GM21619 (cell line): ENCODE results near the gene AGXT2.
"Not testable (repeated sequence)": the region's sequence is repeated elsewhere in the genome, so short reads cannot be mapped to it uniquely, and the experiment has no call there.

Experiments used
- ATAC-seq: cut with Tn5 transposase; IDR thresholded peaks from one replicate; pipeline ENCODE4 v1.9.1; 2021; ENCODE audit not compliant: unreplicated experiment

Gene AGXT2

DNA sequence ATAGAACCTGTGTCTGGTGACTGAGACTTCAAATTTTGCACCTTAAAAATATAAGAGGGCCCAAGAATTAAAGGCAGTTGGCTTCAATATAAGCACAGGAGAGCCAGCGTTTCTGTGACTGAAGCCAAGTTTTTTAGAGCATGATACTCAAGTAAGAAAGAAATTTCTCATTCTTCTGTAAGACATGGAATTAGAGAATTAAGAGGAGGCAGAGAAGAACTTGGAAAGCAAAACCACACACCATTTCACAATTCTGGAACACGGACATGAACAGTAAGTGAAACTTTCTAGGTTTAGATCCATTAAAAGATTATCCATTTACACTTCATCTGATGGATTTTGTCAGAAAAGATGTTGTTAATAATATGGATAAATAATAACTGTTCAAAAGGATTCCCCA is 8.9 kb upstream of the AGXT2 start:
- ATAC-seq: no peak

DNA sequence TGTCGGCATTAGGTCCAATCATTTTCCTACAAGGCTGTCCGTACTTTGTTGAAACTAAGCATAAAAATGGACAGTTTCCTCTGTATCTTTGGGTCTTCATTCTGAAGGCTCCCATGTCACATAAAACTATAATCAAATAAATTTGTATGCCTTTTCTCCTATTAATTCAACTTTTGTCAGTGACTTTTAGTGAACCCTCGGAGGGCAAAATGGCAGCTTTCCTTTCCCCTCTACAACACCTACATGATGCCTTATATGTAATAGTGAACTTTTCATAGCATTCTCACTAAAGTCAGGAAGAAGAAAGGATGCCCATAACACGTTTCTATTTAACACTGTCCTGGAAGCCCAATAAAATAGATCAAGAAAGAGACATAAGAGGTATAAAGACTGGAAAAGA is 5.1 kb upstream of the AGXT2 start:
- ATAC-seq: no peak

DNA sequence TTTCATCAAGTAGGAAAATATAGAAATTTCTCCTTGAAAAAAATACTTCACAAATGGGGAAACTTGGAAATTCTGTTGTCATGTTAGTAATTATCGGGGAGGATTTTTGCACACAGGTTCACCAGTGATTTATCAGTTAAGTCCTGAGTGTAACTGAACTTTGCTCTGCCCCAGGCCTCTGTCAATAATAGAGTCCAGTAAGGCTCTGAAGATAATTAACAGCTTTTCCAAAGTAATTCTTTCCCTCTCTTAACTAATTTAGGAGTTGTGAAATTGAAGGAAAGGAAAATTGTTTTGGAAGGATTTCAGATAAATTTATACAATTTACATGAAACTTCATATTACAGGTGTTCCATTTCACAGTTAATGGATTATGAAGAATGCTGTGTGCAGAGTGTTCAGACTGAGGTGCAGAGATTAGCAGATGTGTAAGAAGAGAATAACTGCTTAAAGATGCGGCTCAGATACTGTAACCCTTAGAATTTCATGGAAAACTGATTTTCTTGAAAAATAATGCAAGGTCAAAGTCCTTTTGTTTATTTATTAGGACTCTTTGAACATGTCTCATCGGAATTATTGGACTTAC is 2.9 kb upstream of the AGXT2 start:
- no peak for ATAC-seq

DNA sequence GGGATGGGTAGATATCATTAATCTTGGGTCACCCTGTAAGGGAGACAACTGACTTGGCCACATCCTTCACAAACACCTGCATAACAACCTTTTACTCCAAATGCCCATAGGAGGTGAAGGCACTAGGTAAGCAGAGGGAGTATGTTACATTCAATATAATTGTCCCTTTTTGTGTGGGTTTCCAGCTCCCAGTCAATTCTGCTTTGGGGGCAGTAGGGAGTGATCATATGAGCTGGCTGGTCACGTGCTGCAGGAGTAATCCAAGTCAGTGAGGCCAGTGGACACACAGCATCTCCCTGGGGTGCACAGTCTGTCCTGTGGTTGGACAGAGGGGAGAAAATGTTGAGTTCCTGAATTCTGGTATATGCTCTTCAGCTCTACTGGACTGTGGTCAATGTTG is 1.2 kb upstream of the AGXT2 start:
- ATAC-seq: no peak

DNA sequence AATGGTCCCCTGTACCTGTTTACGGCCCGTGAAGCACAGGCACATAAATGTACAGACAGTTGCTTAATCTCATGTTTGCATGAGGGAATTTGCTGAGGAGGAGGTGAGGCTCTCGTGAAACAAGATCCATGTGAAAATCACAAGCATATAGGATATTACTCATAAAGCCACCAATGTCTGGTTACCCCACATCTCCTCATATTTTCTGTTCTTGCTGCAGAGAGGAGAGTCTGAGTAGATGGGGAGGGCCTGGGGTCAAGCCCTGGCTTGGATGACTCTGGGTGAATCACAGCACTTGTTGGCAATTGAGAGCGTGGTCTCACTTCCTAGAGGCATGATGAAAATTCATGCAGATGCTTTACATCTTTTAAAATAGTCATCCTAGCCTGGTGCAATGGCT is 975 bp downstream of the AGXT2 start:
- no peak for ATAC-seq

DNA sequence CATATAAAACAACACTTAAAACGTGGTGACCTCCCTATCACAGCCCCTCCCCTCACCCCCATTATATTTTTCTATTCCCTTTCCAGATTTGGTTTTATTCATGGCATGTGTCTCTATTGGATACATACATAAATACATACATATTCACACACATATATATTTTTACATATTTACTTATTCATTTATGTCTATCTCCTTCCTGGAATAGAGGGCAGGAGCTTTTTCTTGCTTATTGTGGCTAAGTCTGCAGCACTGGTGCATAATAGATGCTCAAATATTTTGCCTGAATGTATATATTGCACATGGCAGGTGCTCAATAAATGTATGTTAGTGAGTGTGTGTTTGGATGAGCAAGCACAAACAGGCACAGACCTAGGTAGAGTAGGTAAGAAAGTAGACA is 2.5 kb downstream of the AGXT2 start:
- no peak for ATAC-seq

DNA sequence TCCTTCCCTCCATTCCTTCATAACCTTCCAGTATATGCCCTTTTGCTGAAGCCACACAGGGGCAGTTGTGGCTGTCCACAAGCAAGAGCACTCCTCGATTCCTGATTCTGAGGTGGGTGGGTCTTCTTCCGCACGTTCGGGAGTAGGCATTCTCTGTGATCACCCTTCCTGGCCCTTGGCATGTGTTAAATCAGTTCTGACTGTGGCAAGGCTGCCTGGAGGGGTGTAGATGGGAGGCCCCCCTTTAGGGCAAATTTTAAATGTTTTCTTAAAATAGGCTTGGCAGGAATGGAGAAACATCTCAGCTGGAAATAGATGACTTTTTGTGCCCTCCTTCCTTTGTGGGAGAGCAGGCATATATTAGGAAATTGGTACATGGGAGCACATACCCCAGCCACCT is 3.1 kb downstream of the AGXT2 start:
- no peak for ATAC-seq

DNA sequence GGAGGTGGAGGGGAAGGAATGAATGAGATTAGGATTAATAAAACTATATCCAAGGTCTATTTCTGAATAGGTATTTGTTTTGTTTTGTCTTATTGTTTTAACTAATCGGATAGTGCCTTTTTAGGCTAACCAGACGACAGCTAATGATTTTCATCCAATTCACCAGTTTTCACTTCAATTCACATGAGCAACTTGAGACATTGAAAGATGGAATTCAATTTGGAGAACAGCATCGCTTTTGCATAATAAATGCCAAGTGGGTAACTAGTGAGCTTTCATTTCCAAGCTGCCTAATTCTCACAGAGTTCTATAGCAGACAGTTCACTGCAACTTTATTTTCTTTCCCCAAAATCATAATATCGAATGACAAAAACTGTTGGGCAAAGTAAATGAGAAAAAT is 5.0 kb downstream of the AGXT2 start:
- no peak for ATAC-seq

DNA sequence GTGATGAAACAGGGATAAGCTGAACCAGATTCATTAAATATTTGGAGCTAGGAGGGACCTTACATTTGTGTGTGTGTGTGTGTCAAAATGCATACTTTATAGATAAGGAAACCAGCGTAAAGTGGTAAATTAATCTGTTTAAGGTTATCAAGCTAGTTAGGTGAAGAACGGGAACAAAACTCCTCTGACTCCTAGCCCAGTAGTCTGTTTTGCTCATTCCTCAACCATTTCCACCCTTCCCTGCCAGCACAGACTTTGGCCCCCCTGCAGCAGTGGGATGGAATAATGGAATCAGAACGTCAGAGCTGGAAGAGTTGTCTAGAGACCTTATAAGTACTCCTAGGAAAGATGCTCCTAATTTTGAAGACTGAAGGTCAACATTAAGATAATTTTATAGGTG is 6.5 kb downstream of the AGXT2 start:
- ATAC-seq: no peak

DNA sequence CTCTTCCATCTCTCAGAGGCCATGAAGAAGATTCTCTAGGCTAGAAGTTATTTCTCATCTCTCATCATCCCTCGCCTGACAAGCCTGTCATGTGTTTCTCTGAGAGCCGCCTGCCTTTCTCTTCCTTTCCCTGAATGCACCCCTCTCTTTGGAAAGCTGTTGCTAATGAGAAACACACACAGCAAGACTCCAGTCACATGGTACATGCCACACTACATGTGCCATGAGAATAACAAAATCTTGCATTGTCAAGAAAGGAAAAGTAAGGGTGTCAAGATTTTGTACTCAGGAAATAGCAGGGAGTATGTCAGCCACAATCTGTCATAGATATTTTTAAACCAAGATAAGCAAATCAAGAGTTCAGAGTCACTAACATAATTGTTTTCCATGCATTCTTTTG is 8.9 kb downstream of the AGXT2 start:
- no peak for ATAC-seq

DNA sequence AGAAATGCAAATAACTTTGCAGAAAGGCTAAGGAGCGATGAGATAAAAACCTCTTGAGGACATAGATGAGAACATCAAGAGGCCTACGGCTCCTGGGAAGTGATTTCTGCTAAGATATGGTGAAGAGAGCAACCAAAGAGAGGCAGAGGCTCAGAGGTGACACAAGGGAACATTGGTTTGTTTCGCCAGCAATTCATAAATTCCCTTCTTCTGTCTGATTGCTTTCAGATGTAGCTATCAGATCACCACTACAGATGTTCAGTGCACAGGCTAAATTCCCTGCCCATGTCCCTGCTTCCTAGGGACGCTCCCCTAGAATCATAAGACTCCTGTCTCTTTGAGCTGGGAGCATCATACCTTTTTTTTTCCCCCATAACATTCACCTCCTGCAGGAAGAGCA is 11.2 kb downstream of the AGXT2 start:
- no peak for ATAC-seq

DNA sequence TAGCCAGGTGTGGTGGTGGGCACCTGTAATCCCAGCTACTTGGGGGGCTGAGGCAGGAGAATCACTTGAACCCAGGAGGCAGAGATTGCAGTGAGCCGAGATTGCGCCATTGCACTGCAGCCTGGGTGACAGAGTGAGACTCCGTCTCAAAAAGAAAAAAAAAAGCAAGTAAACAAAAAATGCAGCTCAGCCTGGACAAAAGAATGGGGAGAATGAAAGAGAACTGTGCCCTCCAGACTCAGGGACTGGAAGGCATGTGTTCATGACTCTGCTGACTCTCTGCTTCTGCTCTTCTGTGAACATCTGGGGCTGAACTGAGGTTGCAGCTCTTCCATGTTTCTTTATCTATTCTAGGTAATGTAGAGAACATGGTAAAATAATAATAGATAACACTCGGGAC is 11.8 kb downstream of the AGXT2 start:
- ATAC-seq: not testable (repeated sequence)

DNA sequence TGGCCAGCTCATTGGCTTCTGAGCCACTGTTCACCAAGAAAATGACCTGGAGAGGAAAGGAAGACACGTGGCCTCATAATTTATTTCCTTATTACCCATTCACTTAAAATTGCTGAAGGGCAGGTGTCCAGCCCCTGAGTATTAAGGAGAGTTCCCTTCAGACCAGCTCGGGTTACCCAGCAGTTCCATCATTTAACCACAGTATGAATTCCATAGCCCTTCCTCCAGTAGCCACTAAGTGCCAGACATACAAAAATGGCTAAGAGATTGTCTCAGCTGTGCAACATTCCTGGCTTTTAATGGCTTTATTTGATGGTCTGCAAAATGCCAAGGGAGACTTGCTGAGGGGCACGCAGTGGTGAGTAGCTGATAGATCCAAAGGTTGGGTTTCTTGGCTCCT is 12.5 kb downstream of the AGXT2 start:
- no peak for ATAC-seq

DNA sequence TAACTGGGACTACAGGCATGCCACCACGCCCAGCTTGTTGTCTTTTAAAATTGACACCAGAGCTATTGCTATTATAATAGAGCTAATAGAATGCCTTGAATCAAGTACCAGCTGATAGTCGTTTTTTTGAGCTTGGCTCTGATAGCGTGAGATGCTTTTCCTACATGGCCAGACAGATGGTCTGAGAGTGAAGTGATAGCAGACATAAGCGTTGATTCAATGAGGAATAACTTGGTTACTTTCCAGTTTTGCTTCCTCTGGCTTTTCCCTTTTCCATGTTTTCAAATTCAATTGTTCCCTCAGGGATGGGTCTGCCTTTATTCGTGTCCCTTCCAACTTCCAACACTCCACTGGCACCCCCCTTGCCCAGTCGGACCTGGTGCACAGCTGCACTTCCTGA is 15.4 kb downstream of the AGXT2 start:
- ATAC-seq: no peak

DNA sequence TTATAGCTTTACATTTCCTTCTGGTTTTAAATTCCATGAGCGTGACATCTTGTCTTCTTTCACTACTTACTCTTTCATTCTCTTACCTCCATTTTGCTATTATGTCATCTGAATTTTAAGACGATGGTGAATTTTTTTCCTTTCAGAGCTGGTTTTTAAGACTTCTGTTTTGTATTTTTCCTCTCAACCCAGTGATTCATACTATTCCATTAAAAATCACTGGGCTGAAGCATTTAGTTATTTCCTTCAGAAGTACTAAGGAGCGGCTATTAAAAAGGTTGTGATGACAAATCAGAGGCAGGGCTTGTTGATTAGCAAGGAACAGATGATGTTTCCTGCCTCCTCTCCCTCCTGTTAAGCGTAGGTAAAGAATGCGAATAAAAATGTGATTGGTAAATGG is 16.5 kb downstream of the AGXT2 start:
- no peak for ATAC-seq

DNA sequence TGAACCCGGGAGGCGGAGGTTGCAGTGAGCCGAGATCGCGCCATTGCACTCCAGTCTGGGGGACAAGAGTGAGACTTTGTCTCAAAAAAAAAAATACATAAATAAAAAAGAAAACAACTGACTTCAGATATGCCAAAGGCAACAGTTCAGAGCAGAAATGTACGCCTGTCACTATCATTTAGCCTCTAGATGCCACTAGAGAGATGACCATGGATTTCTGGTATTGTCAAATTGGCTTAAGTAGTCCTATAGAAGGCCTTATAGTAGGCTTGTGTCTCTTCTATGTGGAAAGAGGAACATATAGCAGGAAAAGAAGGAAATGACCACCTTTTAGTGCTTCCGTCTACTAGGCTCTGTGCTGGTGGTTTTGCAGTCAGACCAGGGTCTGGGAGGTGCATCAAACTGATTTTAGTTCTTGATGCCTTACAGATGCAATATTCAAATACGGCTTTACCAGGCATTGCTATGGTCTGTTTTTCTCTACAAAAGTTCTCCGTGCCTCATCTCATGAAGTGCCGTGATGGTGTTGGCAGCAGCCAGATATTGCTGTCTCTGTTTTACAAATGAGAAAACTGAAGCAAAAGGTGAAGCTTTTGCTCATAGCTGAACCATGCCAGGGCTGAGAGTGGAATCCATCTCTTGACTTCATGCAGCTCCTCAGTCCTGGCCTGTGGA is 17.2 kb downstream of the AGXT2 start:
- no peak for ATAC-seq

DNA sequence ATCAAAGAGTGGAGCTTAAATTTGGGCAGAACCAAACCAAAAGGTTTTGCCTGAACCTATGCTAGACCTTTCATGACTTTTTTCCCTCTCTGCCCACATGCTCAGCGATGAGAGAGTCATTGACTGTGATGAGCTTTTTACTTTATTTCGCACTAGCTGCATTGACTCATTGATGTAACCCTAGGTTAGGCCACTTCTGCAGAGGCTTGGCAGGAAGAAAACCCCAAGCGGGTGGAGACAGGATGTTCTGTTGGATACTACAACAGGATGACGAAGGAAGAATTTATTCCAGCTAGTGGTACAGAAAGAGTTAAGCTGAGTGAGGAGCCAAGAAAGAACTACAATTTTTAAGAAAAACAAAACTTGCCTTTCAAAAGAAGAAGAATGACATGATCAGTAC is 18.4 kb downstream of the AGXT2 start:
- no peak for ATAC-seq

DNA sequence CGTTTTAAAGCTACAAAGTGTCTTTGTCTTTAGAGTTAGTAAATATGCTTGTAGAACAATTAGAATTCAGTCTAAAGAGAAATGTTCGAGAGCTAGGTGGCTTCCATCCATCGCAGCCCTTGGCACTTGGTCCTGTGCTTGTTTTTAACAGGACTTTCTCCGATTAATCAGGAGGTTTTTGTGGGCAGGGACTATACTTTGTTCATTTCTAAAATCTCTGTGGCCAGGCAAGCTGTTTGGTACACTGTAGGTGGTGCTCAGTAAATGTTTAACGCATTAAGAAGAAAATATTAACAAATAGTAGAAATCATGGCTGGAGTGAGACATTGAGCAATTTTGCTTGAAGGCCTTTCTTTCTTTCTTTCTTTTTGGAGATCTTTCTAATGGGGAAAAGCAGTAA is 20.8 kb downstream of the AGXT2 start:
- ATAC-seq: no peak

DNA sequence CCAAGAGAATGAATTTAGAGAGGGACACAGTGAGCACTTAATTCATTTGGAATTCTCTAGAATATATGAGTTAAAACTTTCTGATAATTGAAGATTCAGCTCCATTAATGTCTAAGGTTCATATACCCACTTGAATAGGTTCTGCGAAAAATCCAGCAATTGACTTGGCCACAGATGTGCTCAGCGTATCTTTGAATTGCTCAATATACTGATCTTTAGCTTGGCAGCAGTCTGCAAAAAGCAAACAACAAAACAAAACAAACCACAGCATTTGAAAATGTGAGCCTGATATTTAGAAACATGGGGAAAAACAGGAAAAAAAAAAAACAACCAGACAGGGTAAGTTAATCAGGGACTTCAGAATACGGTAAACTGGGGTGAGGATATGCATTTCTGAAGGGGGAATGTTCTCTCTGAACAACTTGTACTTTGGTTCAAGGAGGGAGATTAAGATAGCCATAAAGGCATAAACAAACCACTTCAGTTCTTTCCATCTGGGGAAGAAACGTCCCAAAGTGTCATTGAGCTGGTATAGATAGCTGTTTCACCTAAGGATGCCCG is 21.4 kb downstream of the AGXT2 start:
- no peak for ATAC-seq

DNA sequence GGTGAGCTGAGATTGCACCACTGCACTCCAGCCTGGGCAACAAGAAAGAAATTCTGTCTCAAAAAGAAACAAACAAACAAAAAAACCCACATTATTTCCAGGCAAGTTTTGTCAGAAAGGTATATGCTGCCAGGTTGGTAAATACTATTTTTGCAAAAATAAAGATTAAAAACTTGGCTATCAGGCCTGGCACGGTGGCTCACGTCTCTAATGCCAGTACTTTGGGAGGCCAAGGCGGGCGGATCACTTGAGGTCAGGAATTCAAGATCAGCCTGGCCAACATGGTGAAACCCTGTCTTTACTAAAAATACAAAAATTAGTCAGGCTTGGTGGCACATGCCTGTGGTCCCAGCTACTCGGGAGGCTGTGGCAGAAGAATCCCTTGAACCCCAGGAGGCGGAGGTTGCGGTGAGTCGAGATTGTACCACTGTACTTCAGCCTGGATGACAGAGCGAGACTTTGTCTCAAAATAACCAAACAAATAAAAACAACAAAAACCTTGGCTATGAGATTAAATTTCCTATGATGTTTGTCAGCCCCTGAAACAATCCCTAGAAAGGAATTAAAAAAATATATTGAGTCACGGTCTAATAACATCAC is 22.7 kb downstream of the AGXT2 start:
- no peak for ATAC-seq

DNA sequence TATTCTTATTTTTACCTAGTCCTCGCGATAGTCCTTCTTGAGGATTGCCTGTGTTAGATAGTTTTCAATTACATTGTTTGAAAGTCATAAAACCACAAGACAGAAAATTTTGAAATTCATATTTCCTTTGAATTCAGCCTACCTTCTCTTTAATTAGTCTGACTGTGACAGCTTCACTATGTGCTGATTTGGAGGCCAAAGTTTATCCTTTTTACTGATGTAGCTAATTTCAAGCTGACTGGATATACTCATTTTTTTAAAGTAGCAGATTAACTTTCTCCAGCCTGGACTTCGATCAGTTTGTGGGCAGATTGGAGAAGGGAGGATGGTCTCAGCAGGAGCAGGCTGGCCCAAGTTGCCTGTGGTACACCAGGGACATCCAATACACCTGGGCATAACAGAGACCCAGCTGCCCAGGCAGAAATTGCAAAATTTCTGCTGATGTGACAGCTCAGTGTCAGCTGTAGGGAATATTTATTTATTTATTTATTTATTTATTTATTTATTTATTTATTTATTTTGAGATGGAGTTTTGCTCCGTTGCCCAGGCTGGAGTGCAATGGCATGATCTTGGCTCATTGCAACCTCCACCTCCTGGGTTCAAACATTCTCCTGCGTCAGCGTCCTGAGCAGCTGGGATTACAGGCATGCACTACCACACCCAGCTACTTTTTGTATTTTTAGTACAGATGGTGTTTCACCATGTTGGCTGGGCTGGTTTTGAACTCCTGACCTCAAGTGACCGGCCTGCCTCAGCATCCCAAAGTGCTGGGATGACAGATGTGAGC is 24.2 kb downstream of the AGXT2 start:
- ATAC-seq: no peak
